Ovary (tissue), 3 donors: Measurements from ENCODE around the gene C1orf185.

ENCODE experiments used
- CTCF ChIP-seq, 3 donors: fragments of 450-650 bp in 2 of 3; fragments of 200-600 bp in 1 of 3; IDR thresholded peaks; one replicate each; pipeline versions ENCODE4 v1.5.1 to v1.8.0; 2016 to 2022; ENCODE audit warnings: antibody characterized with exemption in 3 of 3, mild to moderate bottlenecking in 1 of 3
- EP300 ChIP-seq: sonication (generic); formaldehyde crosslinking; IDR thresholded peaks from one replicate; pipeline ENCODE4 v1.6.1; 2017; ENCODE audit warnings: antibody characterized with exemption
- POLR2A ChIP-seq: fragments of 450-650 bp; IDR thresholded peaks from one replicate; pipeline ENCODE4 v1.6.1; 2017; ENCODE audit warnings: antibody characterized with exemption, mild to moderate bottlenecking, moderate library complexity
- donor health status: DM: no; HTN: no; CAD: no.

- no peak for TF ChIP-seq POLR2A
- no peak for TF ChIP-seq CTCF (IDR thresholded peaks at IDR 0.05)
- no peak for TF ChIP-seq EP300
Measured at GRCh38 chr1:51072043-51072439, 30.0 kb upstream of the C1orf185 start.
